HG03108 (cell line): ENCODE results near the gene MRPL22.
"Not testable (repeated sequence)": the region's sequence is repeated elsewhere in the genome, so short reads cannot be mapped to it uniquely, and the experiment has no call there.

Source experiments
- ATAC-seq: cut with Tn5 transposase; IDR thresholded peaks from one replicate; pipeline ENCODE4 v1.9.1; 2021; ENCODE audit warnings: moderate library complexity; ENCODE audit not compliant: unreplicated experiment

Gene MRPL22

DNA sequence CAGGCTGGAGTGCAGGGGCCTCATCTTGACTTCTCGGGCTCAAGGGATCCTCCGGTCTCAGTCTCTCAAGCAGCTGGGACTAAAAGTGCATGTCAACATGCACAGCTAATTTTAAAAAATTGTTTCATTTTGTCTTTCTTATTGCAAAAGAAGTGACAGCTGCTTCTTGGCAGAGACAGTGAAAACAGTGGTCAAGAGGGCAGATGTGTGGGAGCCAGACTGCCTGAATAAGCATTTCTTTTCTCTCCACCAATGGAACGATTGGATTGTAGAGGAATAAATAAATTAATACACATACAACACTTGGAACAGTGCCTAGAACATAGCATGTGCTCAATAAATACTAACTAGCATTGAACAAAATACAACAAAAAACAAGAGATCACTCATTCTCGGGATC lies 45.3 kb downstream of the MRPL22 start:
- ATAC-seq, result no peak

- ATAC-seq, result no peak
These were observed 48.8 kb downstream of the MRPL22 start for GRCh38 chr5:154989626-154990025.

GRCh38 chr5:154993461-154993860 lies 52.6 kb downstream of the MRPL22 start:
- ATAC-seq, result no peak

DNA sequence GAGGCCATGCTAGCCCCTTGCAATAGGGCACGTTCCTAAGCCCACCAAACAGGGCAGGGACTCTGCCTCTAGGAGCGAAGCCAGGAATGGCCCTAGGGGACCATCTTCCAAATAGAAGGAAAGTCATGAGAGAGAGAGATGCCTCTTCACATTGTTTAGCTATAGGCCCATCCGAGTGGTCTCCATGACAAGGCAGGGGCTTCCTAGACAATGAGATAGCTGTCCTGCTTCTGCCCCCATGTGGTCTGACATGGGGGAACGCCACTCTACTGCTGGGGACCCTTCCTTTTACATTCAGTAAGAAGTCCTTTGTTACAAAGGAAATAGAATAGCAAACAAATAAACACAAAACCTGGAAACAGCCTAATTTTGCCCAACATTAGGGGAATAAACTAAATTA lies 54.8 kb downstream of the MRPL22 start:
- ATAC-seq, result no peak

DNA sequence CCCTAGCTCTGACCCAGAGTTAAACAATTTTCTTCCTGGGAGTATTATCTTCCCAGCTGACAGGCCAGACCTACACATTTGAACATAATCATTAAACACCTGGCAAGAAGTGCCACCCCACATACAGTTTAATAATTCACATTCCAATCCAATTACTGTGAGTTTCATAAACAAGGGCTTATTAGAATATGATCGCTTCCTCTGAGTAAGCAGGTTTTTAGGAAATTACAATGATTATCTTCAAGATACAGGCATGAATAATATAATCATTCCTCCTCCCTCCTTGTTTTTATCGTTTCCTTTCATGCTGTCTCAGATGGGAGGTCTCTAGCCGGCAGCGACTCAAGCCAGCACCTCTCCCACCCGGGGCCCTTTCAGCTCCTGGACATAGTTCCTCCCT lies 56.9 kb downstream of the MRPL22 start:
- ATAC-seq, result no peak

DNA sequence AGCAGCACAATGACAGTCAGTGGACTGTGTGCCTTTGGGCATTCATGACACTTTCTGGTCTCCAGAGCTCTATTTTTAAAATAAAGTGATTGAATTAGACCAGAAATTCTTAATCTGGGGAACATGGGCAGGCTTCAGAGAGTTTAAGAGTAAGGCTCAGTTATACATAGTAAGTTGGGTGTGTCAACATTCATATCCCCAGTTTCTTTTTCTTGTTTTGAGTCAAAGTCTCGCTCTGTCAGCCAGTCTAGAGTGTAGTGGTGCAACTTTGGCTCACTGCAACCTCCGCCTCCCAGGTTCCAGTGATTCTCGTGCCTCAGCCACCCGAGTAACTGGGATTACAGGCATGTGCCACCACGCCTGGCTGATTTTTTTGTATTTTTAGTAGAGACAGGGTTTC lies 59.0 kb downstream of the MRPL22 start:
- ATAC-seq, result no peak

- ATAC-seq, result no peak
These were observed 60.6 kb downstream of the MRPL22 start for GRCh38 chr5:155001523-155001922.

DNA sequence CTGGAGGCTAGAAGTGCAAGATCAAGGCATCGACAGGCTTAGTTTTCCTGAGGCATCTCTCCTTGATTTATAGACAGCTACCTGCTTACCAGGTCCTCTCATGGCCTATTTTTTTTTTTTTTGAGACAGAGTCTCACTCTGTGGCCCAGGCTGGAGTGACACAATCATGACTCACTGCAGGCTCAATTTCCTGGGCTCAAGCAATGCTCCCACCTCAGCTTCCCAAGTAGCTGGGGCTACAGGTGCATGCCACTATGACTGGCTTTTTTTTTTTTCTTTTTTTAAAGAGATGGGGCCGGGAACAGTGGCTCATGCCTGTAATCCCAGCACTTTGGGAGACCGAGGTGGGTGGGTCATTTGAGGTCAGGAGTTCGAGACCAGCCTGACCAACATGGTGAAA lies 61.8 kb downstream of the MRPL22 start:
- ATAC-seq, result not testable (repeated sequence)

DNA sequence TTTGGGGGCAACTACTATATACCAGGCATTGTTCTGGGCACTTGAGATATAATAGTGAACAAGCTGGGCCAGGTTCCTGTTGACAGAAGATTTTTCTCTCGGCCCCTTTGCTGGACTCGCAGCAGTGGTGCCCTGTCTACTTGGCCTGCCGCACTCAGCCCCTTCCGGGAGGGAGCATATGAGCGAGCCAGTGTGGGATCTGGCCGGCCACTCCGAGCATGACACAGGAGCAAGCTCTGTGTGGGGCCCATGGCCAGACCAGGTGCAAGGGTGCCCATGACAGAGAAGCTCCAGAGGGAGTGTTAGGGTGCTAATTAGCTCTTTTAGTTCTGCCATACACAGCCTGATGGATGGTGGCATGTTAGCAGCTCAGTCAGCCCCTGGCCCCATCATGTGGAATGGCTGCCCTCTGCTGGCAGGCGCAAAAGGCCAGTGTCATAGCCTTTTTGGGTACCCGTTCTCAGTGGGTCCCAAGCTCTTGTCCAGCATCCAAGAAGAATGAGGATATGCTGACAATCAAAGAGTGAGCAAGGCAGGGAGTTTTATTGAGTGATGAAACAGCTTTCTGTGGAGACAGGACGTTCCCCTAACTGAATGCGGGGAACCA lies 63.4 kb downstream of the MRPL22 start:
- ATAC-seq, result no peak

DNA sequence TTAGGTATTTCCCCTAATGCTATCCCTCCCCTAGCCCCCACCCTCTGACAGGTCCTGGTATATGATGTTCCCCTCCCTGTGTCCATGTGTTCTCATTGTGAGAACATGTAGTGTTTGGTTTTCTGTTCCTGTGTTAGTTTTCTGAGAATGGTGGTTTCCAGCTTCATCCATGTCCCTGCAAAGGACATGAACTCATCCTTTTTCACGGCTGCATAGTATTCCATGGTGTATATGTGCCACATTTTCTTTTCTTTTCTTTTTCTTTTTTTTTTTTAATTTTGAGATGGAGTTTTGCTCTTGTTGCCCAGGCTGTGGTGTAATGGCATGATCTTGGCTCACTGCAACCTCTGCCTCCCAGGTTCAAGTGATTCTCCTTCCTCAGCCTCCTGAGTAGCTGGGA lies 65.4 kb downstream of the MRPL22 start:
- ATAC-seq, result not testable (repeated sequence)

GRCh38 chr5:155008669-155009068 lies 67.8 kb downstream of the MRPL22 start:
- ATAC-seq, result no peak

DNA sequence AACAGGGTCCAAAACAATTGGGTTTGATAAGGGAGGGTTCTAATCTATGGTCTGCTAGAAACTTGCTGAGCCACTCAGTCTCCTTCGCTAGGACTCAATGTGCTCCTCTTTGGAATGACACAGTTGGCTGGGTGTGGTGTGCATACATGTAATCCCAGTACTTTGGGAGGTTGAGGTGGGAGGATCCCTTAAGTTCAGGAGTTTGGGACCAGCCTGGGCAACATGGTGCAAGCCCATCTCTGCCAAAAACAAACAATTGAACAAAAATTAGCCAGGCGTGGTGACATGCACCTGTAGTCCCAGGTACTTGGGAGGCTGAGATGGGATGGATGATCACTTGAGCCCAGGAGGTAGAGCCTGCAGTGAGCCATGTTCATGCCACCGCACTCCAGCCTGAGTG lies 70.0 kb downstream of the MRPL22 start:
- no peak for ATAC-seq

DNA sequence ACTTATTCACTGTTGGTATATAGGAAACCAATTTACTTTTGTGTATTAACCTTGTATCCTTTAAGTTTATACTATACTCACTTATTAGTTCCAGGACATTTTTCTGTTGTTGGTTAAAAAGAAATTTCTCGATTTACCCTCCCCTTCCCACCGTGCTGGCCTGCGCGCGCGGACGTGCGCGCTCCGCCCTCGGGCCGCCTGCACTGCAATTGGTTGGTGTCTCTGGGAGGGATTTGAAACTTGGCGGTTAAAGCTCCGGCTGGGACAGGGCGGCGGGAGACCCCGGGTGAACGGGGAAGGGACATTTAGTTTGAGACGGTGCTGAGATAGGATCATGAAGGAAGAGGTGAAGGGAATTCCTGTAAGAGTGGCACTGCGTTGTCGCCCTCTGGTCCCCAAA lies 72.7 kb downstream of the MRPL22 start, which contains the start of gene KIF4B:
TSS of gene KIF4B (plus strand) at position 230 of the 400 bp plus-strand sequence. CDS start at position 335, 105 bp downstream.
- ATAC-seq, result no peak

GRCh38 chr5:155015239-155015638 lies 74.4 kb downstream of the MRPL22 start:
- no peak for ATAC-seq

DNA sequence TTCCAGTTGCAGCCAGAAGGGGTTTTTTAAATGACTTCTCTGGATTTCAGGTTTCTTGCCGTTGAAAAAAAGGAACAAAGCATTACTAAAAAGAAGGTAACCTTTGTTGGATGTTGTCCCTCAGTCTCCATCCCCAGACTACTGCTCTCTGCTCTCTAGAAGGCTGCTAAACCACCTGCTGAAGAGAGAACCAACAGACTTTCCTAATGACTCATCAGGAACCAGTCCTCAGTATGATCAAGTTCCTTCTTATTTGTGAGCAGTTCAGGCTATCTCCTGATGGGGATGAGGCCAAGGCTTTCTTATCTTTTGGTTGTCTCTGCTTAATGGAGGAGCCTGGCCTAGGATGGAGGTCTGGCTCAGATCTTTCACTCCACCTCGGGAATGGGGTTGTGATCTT lies 76.7 kb downstream of the MRPL22 start:
- ATAC-seq, result peak; percentile 87
